OCI-LY1 (cell line): ENCODE data around the gene SCGB1C2.
"Not testable (repeated sequence)": the region's sequence is repeated elsewhere in the genome, so short reads cannot be mapped to it uniquely, and the experiment has no call there.

ENCODE experiments used
- H2AFZ ChIP-seq: fragments of 200-600 bp; sonication (generic), shearing (Covaris generic); 2 replicates; pipeline ENCODE4 v1.6.0; 2014; ENCODE audit warnings: antibody characterized with exemption, mild to moderate bottlenecking, low read length
- H3F3A ChIP-seq: fragments of 200-600 bp; sonication (generic), shearing (Covaris generic); 2 replicates; pipeline ENCODE4 v1.6.0; 2014; ENCODE audit warnings: mild to moderate bottlenecking, antibody characterized with exemption, low read length, moderate library complexity; ENCODE audit not compliant: insufficient read depth
- H3K27ac ChIP-seq: fragments of 200-600 bp; sonication (generic); 2 replicates; pipeline ENCODE4 v1.5.1; 2014; ENCODE audit warnings: low read length, mixed run types, mild to moderate bottlenecking, low read depth; ENCODE audit not compliant: poor library complexity, severe bottlenecking
- H3K27me3 ChIP-seq: fragments of 200-600 bp; sonication (generic); 2 replicates; pipeline ENCODE4 v1.6.0; 2014; ENCODE audit warnings: antibody characterized with exemption, mild to moderate bottlenecking, low read length, moderate library complexity; ENCODE audit not compliant: insufficient read depth
- H3K36me3 ChIP-seq: fragments of 200-600 bp; sonication (generic); 2 replicates; pipeline ENCODE4 v1.6.1; 2014; ENCODE audit warnings: mild to moderate bottlenecking, antibody characterized with exemption, low read length, moderate library complexity, mixed read lengths; ENCODE audit not compliant: insufficient read depth
- H3K4me1 ChIP-seq: fragments of 200-600 bp; sonication (generic); 2 replicates; pipeline ENCODE4 v1.5.1; 2014; ENCODE audit warnings: mild to moderate bottlenecking, low read length, moderate library complexity; ENCODE audit not compliant: insufficient read depth, severe bottlenecking
- H3K4me2 ChIP-seq: fragments of 200-600 bp; sonication (generic), shearing (Covaris generic); 2 replicates; pipeline ENCODE4 v1.6.1; 2014; ENCODE audit warnings: low read length
- H3K4me3 ChIP-seq: fragments of 200-600 bp; sonication (generic); 2 replicates; pipeline ENCODE4 v1.5.1; 2014; ENCODE audit warnings: low read length, low read depth, mild to moderate bottlenecking, mixed read lengths; ENCODE audit not compliant: poor library complexity, severe bottlenecking
- H3K79me2 ChIP-seq: fragments of 200-600 bp; shearing (Covaris generic); 2 replicates; pipeline ENCODE4 v1.6.1; 2016; ENCODE audit warnings: mixed run types, low read length, mixed read lengths; ENCODE audit not compliant: insufficient read depth
- H3K9ac ChIP-seq: fragments of 200-600 bp; sonication (generic), shearing (Covaris generic); 2 replicates; pipeline ENCODE4 v1.6.1; 2014; ENCODE audit warnings: mild to moderate bottlenecking, low read length, mixed read lengths
- H3K9me2 ChIP-seq: fragments of 200-600 bp; sonication (generic), shearing (Covaris generic); 2 replicates; pipeline ENCODE4 v1.6.1; 2014; ENCODE audit warnings: low read depth, mild to moderate bottlenecking, low read length, mixed read lengths
- H3K9me3 ChIP-seq: fragments of 200-600 bp; shearing (Covaris generic); 2 replicates; pipeline ENCODE4 v1.6.1; 2014; ENCODE audit warnings: low read length, mixed read lengths
- H4K20me1 ChIP-seq: fragments of 200-600 bp; sonication (generic), shearing (Covaris generic); 2 replicates; pipeline ENCODE4 v1.6.0; 2016; ENCODE audit warnings: mild to moderate bottlenecking, low read length; ENCODE audit not compliant: insufficient read depth
- TF ChIP-seq, protein P1 (sequence below): fragments of 200-600 bp; sonication (generic), shearing (Covaris generic); IDR thresholded peaks from 2 replicates; pipeline ENCODE4 v1.5.1; 2017; ENCODE audit warnings: mild to moderate bottlenecking, antibody characterized with exemption, low read length, moderate library complexity, mixed read lengths

Gene SCGB1C2

DNA sequence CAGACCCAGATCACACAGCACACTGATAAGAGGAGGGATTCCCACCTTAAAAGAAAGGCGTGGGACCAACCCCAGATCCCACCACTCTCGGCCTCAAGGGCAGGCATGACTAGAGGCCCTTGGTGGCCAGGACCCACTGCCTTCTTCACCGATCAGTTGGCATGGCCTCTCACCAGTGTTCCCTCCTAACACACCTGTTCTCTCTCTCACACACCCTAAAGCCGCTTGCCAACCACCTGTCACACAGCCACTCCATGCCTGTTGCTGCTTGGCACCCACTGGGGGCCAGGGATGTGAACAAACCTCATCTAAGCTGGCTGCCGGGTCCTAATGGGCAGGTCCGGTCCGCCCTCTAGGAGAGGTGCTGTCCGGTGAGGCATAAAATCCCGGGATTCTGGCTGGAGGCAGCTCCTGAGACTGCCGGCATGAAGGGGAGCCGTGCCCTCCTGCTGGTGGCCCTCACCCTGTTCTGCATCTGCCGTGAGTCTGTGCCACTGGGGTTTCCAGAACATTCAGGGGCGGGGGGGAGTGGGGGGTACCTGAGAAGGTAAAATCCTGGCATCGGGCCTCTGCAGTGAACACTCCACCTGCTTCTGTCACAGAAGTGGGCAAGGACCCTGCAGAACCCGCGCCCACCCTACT, at the start of gene SCGB1C2:
TSS of gene SCGB1C2 (plus strand) at position 404 of the 642 bp plus-strand sequence. CDS start at position 426, 22 bp downstream.
- not testable (repeated sequence) for H3K9me2 ChIP-seq, H4K20me1 ChIP-seq, H3K9ac ChIP-seq, H3F3A ChIP-seq, H3K4me2 ChIP-seq, H3K4me3 ChIP-seq, H3K79me2 ChIP-seq, H2AFZ ChIP-seq, H3K36me3 ChIP-seq, H3K4me1 ChIP-seq, H3K9me3 ChIP-seq, H3K27ac ChIP-seq, H3K27me3 ChIP-seq

DNA sequence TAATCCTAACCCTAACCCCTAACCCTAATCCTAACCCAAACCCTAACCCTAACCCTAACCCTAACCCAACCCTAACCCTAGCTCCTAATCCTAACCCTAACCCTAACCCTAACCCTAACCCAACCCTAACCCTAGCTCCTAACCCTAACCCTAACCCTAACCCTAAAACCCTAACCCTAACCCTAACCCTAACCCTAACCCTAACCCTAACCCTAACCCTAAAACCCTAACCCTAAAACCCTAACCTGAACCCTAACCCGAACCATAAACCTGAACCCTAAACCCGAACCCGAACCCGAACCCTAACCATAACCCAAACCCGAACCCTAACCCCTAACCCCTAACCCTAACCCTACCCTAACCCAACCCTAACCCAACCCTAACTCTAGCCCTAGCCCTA, 24.3 kb upstream of the SCGB1C2 start:
- H3F3A ChIP-seq, H4K20me1 ChIP-seq, H3K27ac ChIP-seq, H3K4me3 ChIP-seq, H3K4me2 ChIP-seq, H3K27me3 ChIP-seq, H3K36me3 ChIP-seq, H3K9me2 ChIP-seq, H3K79me2 ChIP-seq, H3K9me3 ChIP-seq, H3K4me1 ChIP-seq, H2AFZ ChIP-seq, H3K9ac ChIP-seq: not testable (repeated sequence)

DNA sequence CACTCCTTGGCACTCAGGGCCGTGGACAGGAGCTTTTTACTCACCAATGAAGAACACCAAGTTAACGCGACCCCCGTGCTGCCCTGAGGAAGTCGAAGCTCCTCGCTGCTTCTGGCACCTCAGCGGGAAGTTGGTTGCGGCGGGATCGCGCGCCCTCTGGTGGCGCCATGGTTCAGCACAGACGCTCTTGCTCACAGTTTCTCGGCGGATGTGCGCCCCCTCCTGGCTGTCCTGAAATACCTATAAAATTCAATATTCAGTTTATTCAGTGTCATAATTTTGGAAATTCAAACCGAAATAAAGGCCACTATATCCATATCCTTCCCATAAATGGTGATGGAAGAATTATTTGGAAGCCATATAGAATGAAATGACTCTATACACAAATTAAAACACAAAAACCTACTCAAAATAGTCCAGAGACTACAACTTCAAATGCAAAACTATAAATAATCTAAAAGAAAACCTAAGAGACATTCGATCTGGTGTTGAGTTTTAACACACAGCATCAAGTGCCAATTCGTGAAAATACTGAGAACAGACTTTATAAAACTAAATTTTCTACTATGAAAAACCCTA, 18.9 kb upstream of the SCGB1C2 start:
- not testable (repeated sequence) for H3K9me3 ChIP-seq, H2AFZ ChIP-seq, H3K4me1 ChIP-seq, H3K4me2 ChIP-seq, H3K4me3 ChIP-seq, H4K20me1 ChIP-seq, H3K36me3 ChIP-seq, H3K79me2 ChIP-seq, H3K9me2 ChIP-seq, H3K9ac ChIP-seq, H3K27me3 ChIP-seq, H3K27ac ChIP-seq, H3F3A ChIP-seq
- TF ChIP-seq, protein P1, sequence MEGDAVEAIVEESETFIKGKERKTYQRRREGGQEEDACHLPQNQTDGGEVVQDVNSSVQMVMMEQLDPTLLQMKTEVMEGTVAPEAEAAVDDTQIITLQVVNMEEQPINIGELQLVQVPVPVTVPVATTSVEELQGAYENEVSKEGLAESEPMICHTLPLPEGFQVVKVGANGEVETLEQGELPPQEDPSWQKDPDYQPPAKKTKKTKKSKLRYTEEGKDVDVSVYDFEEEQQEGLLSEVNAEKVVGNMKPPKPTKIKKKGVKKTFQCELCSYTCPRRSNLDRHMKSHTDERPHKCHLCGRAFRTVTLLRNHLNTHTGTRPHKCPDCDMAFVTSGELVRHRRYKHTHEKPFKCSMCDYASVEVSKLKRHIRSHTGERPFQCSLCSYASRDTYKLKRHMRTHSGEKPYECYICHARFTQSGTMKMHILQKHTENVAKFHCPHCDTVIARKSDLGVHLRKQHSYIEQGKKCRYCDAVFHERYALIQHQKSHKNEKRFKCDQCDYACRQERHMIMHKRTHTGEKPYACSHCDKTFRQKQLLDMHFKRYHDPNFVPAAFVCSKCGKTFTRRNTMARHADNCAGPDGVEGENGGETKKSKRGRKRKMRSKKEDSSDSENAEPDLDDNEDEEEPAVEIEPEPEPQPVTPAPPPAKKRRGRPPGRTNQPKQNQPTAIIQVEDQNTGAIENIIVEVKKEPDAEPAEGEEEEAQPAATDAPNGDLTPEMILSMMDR = peak; percentile 64

DNA sequence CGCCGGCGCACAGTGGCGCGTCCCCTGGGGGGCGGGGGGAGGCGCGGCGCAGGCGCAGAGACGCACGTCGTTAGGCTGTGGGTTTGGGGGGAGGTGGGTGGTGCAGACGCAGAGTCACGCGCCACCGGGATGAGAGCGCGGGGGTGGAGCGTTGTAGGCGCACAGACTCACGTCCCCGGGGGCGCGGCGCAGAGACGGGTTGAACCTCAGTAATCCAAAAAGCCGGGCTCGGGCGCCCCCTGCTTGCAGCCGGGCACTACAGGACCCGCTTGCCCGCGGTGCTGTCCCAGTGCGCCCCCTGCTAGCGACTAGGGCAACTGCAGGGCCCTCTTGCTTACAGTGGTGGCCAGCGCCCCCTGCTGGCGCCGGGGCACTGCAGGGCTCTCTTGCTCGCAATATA, 3.4 kb upstream of the SCGB1C2 start:
- H3K9me3 ChIP-seq, H4K20me1 ChIP-seq, H2AFZ ChIP-seq, H3K27ac ChIP-seq, H3K4me3 ChIP-seq, H3K27me3 ChIP-seq, H3K36me3 ChIP-seq, H3K9ac ChIP-seq, H3K4me2 ChIP-seq, H3F3A ChIP-seq, H3K79me2 ChIP-seq, H3K4me1 ChIP-seq, H3K9me2 ChIP-seq: not testable (repeated sequence)

DNA sequence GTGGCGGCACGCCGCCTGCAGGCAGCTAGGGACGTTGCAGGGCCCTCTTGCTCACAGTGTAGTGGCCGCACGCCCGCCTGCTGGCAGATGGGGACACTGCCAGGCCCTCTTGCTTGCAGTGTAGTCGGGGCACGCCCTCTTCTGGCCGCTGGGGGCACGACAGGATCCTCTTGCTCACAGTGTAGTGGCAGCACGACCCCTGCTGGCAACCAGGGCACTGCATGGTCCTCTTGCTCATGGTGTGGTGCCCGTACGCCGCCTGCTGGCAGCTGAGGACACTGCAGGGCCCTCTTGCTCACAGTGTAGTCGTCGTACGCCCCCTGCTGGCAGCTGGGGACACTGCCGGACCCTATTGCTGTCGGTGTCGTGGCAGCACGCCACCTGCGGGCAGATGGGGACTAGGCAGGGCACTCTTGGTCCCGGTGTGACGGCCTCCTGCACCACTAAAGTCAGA, 3.0 kb upstream of the SCGB1C2 start:
- not testable (repeated sequence) for H3K4me2 ChIP-seq, H3K79me2 ChIP-seq, H3K9ac ChIP-seq, H3K4me3 ChIP-seq, H3K4me1 ChIP-seq, H3K9me3 ChIP-seq, H3F3A ChIP-seq, H3K27me3 ChIP-seq, H3K36me3 ChIP-seq, H3K9me2 ChIP-seq, H4K20me1 ChIP-seq, H2AFZ ChIP-seq, H3K27ac ChIP-seq
- TF ChIP-seq, protein P1 = peak; percentile 27

DNA sequence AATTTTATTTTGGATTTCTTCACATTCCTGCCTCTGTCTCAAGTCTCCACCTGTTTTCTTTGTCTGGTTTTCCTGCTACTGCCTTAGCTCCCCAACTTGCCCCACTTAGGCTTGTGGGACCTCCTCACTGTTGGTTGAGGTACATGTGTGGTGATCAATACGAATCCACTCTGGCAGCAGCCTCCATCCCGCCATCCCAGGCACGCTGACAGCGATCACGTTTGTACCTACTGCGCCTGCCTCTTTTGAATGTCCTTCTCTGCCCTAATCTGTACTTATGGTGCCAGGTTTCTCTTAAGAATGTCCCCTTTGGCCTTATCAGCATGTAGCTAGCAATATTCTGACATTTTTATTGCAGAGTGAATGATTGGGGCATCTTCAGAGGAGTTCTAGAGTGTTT, 2.3 kb upstream of the SCGB1C2 start:
- H3K9me3 ChIP-seq, H3K9ac ChIP-seq, H3F3A ChIP-seq, H2AFZ ChIP-seq, H3K4me1 ChIP-seq, H3K36me3 ChIP-seq, H3K4me3 ChIP-seq, H3K9me2 ChIP-seq, H3K79me2 ChIP-seq, H3K4me2 ChIP-seq, H3K27me3 ChIP-seq, H3K27ac ChIP-seq, H4K20me1 ChIP-seq: not testable (repeated sequence)
